RWPE1 (cell line): ENCODE data around the gene TSPAN13.

ENCODE experiments used
- CTCF ChIA-PET: fragments of 350-600 bp; sonication (Branson Sonifier 250); formaldehyde crosslinking; extraction: SDS; loops from one replicate; lab custom pipeline; 2021; lab: Yijun Ruan, JAX
- POLR2A ChIA-PET: fragments of 400-600 bp; formaldehyde crosslinking; extraction: SDS; loops from one replicate; lab custom pipeline; 2020; ENCODE audit warnings: antibody characterized with exemption; ENCODE audit not compliant: low non-redundant PET; lab: Yijun Ruan, JAX
- DNase-seq: peaks from one replicate; pipeline ENCODE4 v3.0.0; 2012; ENCODE audit warnings: low spot score
- H3K27ac ChIP-seq: fragments of 450-650 bp; 2 replicates; pipeline ENCODE4 v1.5.1; 2017
- TF ChIP-seq, protein P1 (sequence below): fragments of 450-650 bp; conservative IDR thresholded peaks from 2 replicates; pipeline ENCODE4 v1.5.1; 2017; ENCODE audit warnings: low read depth, mild to moderate bottlenecking

TSPAN13 gene

GRCh38 chr7:16805441-16805840 is 51.9 kb downstream of the TSPAN13 start:
- ChIA-PET CTCF (interaction anchor here (0.6 kb wide), 1 partner anchor 63 kb away, joined by 3 read pairs; no protein-coding TSS in a partner anchor), POLR2A (no interaction called here)
- no peak for DNase-seq
- TF ChIP-seq, protein P1, sequence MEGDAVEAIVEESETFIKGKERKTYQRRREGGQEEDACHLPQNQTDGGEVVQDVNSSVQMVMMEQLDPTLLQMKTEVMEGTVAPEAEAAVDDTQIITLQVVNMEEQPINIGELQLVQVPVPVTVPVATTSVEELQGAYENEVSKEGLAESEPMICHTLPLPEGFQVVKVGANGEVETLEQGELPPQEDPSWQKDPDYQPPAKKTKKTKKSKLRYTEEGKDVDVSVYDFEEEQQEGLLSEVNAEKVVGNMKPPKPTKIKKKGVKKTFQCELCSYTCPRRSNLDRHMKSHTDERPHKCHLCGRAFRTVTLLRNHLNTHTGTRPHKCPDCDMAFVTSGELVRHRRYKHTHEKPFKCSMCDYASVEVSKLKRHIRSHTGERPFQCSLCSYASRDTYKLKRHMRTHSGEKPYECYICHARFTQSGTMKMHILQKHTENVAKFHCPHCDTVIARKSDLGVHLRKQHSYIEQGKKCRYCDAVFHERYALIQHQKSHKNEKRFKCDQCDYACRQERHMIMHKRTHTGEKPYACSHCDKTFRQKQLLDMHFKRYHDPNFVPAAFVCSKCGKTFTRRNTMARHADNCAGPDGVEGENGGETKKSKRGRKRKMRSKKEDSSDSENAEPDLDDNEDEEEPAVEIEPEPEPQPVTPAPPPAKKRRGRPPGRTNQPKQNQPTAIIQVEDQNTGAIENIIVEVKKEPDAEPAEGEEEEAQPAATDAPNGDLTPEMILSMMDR, result no peak
- H3K27ac ChIP-seq, result no peak overlapping the region

- ChIA-PET CTCF (interaction anchor here (0.5 to 0.6 kb wide), 2 partner anchors 409 to 1105 kb away, joined by 3 read pairs; no protein-coding TSS in a partner anchor), POLR2A (no interaction called here)
- no peak for DNase-seq
- TF ChIP-seq, protein P1, result no peak
- no peak overlapping the region for H3K27ac ChIP-seq
Observed at GRCh38 chr7:16810112-16810511, 56.6 kb downstream of the TSPAN13 start.

- ChIA-PET POLR2A (no interaction called here), CTCF (interaction anchor here (0.5 kb wide), 1 partner anchor 409 kb away, joined by 3 read pairs; no protein-coding TSS in a partner anchor)
- H3K27ac ChIP-seq, result no peak overlapping the region
- TF ChIP-seq, protein P1, result no peak
- DNase-seq, result no peak
Observed at GRCh38 chr7:16810573-16810972, 57.0 kb downstream of the TSPAN13 start.

- TF ChIP-seq, protein P1, result no peak
- ChIA-PET CTCF (interaction anchor here (0.6 to 1.1 kb wide), 4 partner anchors 9 to 990 kb away, joined by 3 to 5 read pairs (median 3); no protein-coding TSS in a partner anchor), POLR2A (no interaction called here)
- DNase-seq, result peak; percentile 24
- H3K27ac ChIP-seq, result no peak overlapping the region
Observed at GRCh38 chr7:16811551-16811950, 58.0 kb downstream of the TSPAN13 start.

- no peak overlapping the region for H3K27ac ChIP-seq
- TF ChIP-seq, protein P1, result no peak
- POLR2A ChIA-PET, result no interaction called here
- DNase-seq, result no peak
- CTCF ChIA-PET, result interaction anchor here (1.1 kb wide), 1 partner anchor 10 kb away, joined by 3 read pairs; no protein-coding TSS in a partner anchor
Observed at GRCh38 chr7:16812542-16813231, 59.1 kb downstream of the TSPAN13 start.

DNA sequence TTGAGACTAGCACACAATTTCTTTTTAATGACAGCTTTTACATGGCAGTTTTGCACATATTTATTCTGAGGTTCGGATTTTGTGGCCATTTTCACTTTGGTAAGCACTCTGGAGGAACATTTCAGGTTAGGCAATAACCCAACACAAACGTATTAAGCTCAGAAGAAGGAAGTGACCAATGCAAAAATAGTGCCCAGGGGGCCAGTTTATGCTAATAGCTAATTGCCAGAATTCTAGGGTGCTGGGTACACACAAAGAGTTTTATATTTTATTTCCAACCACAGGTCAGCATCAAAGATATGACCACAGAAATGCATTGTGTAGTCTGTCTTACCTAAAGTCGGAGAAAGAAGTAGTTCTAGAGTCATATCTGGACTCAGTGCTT is 59.7 kb downstream of the TSPAN13 start:
- no peak for DNase-seq
- POLR2A ChIA-PET, result no interaction called here
- TF ChIP-seq, protein P1, result no peak
- H3K27ac ChIP-seq, result no peak overlapping the region
- CTCF ChIA-PET, result no interaction called here
